Activated CD4-positive, alpha-beta T cell treated with anti-CD3 and anti-CD28 coated beads, Interleukin-2, amount 10 ng/mL, durations not matched to agents 24 days and 14 days (primary cell): ENCODE data around the gene ABHD17A. TPM values are rescaled to one million over a fixed set of nuclear protein-coding genes. Genes with fewer than 3 reads are reported as not detected.

Source experiments
- DNase-seq: peaks from one replicate; pipeline ENCODE4 v3.0.0; 2022
- H3K27ac Mint-ChIP-seq: one replicate; pipeline ENCODE4 v1.8.0; 2022; ENCODE audit warnings: mild to moderate bottlenecking, mixed read lengths
- H3K27me3 Mint-ChIP-seq: one replicate; pipeline ENCODE4 v1.8.0; 2022; ENCODE audit warnings: mixed read lengths
- H3K36me3 Mint-ChIP-seq: one replicate; pipeline ENCODE4 v1.8.0; 2022; ENCODE audit warnings: low read depth, mild to moderate bottlenecking, mixed read lengths
- H3K4me1 Mint-ChIP-seq: one replicate; pipeline ENCODE4 v1.8.0; 2021; ENCODE audit warnings: mixed read lengths
- H3K4me3 Mint-ChIP-seq: one replicate; pipeline ENCODE4 v1.8.0; 2022; ENCODE audit warnings: mild to moderate bottlenecking, moderate library complexity, mixed read lengths
- H3K9me3 Mint-ChIP-seq: one replicate; pipeline ENCODE4 v1.8.0; 2021; ENCODE audit warnings: mixed read lengths
- intact Hi-C: fragments of 100-400 bp; cut with micrococcal nuclease; formaldehyde crosslinking; loops from one replicate; pipeline ENCODE4 v1.15.1; 2023
- total RNA-seq: library from RNA; stranded (reverse); gene quantifications from 2 replicates; pipeline ENCODE4 v1.2.3, GENCODE V29; 2022

Gene ABHD17A
- total RNA-seq, 1 donor from 2014 or later: 107 TPM

DNA sequence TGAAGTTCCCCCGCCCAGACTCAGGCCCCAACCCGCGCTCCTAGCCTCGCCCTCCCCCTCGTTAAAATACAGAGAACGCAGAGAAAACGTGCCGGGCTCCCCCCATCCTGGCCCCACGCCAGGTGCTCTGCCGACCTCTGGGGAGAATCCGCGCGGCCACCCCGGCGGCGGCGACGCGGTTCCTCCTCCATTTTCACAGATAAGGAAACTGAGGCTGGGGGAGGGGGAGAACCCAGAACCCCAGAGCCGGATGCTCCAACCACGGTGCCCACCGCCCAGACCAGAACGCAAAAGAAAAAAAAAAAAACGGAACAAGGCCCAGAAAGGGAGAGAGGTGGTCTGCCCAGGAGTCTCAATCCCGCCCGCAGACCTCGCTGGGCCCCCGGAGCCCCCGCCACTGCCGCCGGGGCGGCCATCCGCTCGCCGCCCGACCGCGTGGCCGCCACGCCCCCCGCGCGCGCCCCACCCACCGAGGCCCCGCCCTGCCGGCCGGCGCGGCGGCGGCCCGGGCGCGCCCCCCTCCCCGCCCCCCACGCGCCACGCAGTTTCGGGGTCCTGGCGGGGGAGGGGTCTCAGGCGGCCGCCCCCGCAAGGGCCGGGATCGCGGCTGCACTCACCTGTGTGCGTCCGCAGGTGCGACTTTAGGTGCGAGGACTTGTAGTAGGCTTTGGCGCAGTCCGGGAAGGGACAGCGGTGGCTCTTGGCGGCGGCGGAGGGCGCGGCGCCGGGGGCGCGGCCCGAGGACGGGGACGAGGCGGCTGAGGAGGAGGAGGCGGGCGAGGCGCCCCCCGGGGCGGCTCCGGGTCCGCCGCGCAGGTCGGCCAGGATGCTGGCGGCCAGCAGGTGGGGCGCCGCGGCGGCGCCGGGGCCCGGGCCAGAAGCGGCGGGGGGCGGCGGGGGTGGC is 22.6 kb downstream of the ABHD17A start:
- Mint-ChIP-seq H3K9me3 (no peaks in the 10 kb centered on the region), H3K4me3 (peak overlapping the region; percentile 88), H3K27ac (peak overlapping the region; percentile 91), H3K4me1 (peaks cover 22% of the 10 kb centered on the region), H3K36me3 (peaks cover 3% of the 10 kb centered on the region), H3K27me3 (no peaks in the 10 kb centered on the region)
- intact Hi-C loops: loop anchor here (5.0 kb wide), 1 partner anchor 235 kb away; the partner anchor contains the start of genes IZUMO4 and MOB3A
- DNase-seq: peak; percentile 89

DNA sequence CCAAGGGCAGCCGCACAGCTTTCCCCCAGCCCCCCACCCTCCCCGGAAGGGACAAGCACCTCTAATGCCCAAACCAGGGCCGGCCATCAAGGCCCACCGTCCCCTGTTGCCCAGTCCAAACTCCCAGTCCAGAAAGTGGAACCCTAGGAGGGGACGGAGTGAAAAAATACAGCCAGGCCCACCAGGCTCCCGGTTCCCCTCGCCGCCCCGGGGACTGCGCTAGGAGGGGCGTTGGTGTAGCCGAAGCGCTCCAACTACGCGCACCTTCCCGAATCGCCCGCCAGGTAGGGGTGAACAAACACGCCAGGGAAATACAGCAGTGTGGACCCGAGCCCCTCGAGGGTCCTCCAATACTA is 23.2 kb downstream of the ABHD17A start:
- Mint-ChIP-seq H3K9me3 (no peaks in the 10 kb centered on the region), H3K4me1 (peaks cover 22% of the 10 kb centered on the region), H3K27me3 (no peaks in the 10 kb centered on the region), H3K27ac (peak overlapping the region; percentile 91), H3K36me3 (peaks cover 3% of the 10 kb centered on the region), H3K4me3 (peak overlapping the region; percentile 88)
- intact Hi-C loops: loop anchor here (5.0 kb wide), 1 partner anchor 235 kb away; the partner anchor contains the start of genes IZUMO4 and MOB3A
- peak; percentile 70 for DNase-seq

DNA sequence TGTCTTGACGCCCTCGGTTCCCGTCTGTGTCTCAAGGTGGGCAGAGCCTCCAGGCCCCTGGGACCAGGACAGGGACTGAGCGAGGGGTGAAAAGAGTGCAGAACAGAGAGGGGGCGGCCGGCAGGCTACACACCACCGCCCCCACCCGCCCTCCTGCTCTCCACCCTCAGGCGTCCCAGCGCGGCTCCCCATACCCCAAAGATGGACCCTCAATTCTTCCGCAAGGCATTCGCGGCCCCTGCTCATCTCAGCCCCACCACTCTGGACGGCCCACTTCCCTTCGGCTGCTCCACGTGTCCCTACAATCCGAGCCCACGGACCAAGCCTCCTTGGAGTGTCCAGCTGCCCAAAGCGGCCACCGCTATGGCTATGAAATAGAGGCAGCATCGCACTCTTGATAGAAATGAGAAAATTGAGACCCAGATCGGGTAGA is 23.7 kb downstream of the ABHD17A start:
- peaks cover 3% of the 10 kb centered on the region for H3K36me3 Mint-ChIP-seq
- no peaks in the 10 kb centered on the region for H3K27me3 Mint-ChIP-seq
- intact Hi-C loops: loop anchor here (5.0 kb wide), 1 partner anchor 236 kb away; the partner anchor contains the start of genes IZUMO4 and MOB3A
- no peak for DNase-seq
- H3K4me3 Mint-ChIP-seq: peak overlapping the region; percentile 88
- peaks cover 20% of the 10 kb centered on the region for H3K4me1 Mint-ChIP-seq
- H3K9me3 Mint-ChIP-seq: no peaks in the 10 kb centered on the region
- peak overlapping the region; percentile 91 for H3K27ac Mint-ChIP-seq

DNA sequence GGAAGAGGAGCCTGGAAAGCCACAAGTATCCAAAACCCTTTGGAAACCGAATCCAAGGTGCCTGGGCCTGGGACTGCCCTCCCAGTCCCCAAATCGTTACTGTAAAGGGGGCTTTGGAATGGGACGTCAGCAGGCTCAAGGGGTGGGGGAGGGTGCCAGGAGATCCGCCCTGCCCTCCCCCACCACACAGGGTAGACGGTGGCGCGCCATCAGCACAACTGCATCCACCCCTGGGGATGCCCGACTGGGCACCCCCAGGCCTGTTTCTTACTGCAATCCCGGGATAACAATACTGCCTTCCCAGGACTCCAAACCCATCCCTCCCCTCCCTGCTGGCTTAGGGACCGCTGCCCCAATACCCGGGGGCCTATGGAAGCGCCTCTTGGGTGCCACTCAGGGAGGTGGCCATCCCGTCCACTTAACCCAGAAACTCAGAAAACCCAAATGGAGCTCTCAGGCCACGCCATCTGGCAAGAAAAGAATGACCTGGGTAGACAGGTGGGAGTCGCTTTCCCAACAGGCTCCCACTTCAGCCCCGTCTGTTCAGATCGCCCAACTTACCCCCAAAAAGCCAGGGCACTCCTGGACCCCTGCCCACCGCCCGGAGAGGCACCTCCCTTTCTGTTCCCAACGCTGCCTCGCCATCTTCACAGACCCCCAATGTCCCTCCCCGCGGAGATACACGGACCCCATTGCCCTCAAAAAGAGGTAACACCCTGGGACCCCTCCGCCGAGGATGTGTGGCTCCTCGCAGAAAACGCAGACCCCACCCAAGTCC is 24.3 kb downstream of the ABHD17A start:
- H3K4me3 Mint-ChIP-seq: peak overlapping the region; percentile 88
- H3K9me3 Mint-ChIP-seq: no peaks in the 10 kb centered on the region
- no peak for DNase-seq
- no peaks in the 10 kb centered on the region for H3K27me3 Mint-ChIP-seq
- H3K27ac Mint-ChIP-seq: peak overlapping the region; percentile 34
- H3K36me3 Mint-ChIP-seq: peaks cover 3% of the 10 kb centered on the region
- peaks cover 24% of the 10 kb centered on the region for H3K4me1 Mint-ChIP-seq
- intact Hi-C loops: loop anchor here (5.0 kb wide), 1 partner anchor 236 kb away; the partner anchor contains the start of genes IZUMO4 and MOB3A

DNA sequence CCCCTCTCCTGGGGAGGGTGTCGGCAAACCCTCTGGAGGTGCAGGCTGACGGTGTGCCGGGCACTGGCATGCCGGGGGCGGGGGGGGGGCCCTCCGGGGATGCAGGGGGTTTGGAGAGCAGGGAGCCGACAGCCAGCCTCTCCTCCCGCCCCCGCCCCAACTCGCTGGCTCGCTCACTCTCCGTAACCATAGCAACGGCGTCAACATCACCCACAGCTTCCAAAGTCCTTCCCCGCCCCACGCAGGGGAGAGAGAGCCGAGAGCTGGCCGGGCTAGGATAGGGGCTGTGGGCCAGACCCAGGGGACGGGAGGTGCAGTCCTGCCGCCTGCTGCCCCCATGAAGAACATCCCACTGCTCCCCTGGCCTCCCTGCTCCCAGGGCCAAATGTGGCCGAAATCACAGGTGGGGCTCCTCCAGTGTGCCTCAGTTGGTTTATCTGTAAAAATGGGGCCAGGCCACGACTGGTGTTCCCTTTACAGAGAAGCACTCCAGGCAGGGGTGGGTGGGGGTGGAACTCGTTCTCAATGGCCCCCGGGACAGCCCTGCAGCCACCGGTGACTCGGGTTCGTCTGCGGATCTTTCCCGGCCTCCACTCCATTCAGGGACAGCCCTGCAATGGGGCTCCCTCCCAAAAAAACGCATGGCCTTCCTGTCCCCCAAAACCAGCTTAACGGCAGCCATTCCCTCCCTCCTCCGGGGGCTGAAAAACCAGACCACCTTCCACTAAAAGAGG is 25.1 kb downstream of the ABHD17A start:
- Mint-ChIP-seq H3K4me3 (peak overlapping the region; percentile 21), H3K4me1 (peaks cover 26% of the 10 kb centered on the region), H3K36me3 (peaks cover 3% of the 10 kb centered on the region), H3K27ac (no peak overlapping the region), H3K9me3 (no peaks in the 10 kb centered on the region), H3K27me3 (no peaks in the 10 kb centered on the region)
- DNase-seq: peak; percentile 85
- intact Hi-C loops: loop anchor here (5.0 kb wide), 1 partner anchor 237 kb away; the partner anchor contains the start of genes IZUMO4 and MOB3A

DNA sequence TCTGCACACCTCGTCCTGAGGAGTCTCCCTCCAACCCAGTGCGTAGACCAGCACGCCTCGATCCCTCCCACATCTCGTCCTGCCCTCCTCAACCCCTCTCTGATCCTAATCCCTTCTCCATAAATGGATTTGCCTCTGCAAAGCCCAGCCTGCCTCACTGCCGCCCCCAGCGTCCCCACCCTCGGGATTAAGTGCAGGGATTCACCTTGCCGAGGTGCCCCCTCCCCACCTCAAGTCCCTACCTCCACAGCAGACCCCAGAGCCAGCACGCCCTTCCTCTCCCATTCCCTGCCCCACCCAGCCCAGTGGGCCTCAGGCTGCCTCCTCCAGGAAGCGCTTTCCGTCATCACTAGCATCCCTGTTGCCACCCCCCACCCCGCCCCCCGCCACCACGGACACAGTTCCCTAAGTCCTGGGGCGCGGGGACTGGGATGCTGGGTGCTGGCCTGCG is 25.9 kb downstream of the ABHD17A start:
- Mint-ChIP-seq H3K4me1 (peaks cover 32% of the 10 kb centered on the region), H3K9me3 (no peaks in the 10 kb centered on the region), H3K27me3 (no peaks in the 10 kb centered on the region), H3K27ac (peak overlapping the region; percentile 29), H3K4me3 (peak overlapping the region; percentile 29), H3K36me3 (peaks cover 7% of the 10 kb centered on the region)
- intact Hi-C loops: no loop called here
- DNase-seq: no peak

DNA sequence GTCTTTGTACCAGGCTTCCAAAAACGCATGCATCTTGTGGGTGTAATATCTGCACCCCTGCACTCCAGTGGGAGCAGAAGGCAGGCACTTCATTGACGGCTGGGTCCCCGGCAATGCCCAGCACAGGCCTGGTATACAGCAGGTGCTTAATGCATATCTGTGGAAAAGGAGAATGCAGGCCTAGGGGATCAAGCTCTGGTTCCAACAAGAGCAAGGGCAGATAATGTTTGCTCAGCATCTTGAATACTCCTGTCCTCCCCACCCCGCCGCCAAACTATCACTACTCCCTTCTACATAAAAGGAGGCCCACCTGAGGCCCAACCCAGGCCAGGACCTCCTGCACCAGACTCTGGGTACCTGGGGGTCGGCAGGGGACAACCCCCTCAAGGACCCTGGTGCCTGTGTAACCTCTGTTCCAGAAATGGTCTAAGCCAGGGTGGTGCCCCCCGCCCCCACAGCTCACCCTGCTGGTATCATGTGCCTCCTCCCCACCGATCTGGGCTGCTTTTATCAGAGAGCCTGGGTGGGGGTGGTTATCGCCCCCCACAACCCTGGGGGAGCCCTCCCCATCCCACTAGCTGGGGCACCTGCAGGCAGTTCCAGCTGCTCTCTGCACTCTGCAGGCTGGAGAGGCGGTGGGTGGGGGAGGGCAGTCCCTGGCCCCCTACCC is 26.7 kb downstream of the ABHD17A start:
- H3K4me1 Mint-ChIP-seq: peaks cover 32% of the 10 kb centered on the region
- H3K27ac Mint-ChIP-seq: peak overlapping the region; percentile 51
- DNase-seq: no peak
- H3K4me3 Mint-ChIP-seq: peak overlapping the region; percentile 35
- no peaks in the 10 kb centered on the region for H3K27me3 Mint-ChIP-seq
- peaks cover 7% of the 10 kb centered on the region for H3K36me3 Mint-ChIP-seq
- H3K9me3 Mint-ChIP-seq: no peaks in the 10 kb centered on the region
- intact Hi-C loops: no loop called here

DNA sequence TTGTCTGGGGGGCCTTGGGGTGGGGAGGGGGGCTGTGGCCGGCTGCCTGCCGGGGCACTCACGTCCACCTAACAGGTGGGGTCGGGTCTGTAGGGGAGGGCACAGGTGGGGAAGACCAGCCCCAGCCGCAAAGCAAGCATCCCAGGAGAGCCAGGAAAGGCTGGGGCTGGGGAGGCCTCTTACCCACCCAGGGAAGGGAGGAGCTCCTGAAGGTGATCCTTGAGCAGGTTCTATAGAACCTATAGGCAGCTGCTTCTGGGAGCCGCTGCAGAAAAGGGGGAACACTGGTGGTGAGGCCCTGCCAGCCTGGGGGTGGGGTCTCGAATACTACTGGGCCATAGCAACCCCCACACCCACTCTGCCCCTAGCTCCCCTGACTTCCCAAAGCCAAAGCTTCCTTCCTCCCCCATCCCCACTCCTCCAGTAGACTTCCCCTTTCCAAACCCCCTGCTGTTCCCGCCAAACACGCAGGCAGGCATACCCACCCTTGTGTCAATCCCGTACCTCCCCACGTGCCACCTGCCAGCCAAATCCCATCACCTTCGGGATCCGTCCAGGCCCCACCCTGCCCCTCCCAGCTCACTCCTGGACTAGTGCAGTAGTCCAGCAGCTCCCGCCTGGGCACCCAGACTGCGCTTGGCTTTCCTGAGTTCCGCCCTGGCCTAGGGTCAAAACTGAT is 27.5 kb downstream of the ABHD17A start:
- DNase-seq: peak; percentile 63
- peak overlapping the region; percentile 34 for H3K27ac Mint-ChIP-seq
- intact Hi-C loops: no loop called here
- no peaks in the 10 kb centered on the region for H3K9me3 Mint-ChIP-seq
- peaks cover 10% of the 10 kb centered on the region for H3K36me3 Mint-ChIP-seq
- H3K27me3 Mint-ChIP-seq: no peaks in the 10 kb centered on the region
- H3K4me1 Mint-ChIP-seq: peaks cover 37% of the 10 kb centered on the region
- H3K4me3 Mint-ChIP-seq: peak overlapping the region; percentile 76

DNA sequence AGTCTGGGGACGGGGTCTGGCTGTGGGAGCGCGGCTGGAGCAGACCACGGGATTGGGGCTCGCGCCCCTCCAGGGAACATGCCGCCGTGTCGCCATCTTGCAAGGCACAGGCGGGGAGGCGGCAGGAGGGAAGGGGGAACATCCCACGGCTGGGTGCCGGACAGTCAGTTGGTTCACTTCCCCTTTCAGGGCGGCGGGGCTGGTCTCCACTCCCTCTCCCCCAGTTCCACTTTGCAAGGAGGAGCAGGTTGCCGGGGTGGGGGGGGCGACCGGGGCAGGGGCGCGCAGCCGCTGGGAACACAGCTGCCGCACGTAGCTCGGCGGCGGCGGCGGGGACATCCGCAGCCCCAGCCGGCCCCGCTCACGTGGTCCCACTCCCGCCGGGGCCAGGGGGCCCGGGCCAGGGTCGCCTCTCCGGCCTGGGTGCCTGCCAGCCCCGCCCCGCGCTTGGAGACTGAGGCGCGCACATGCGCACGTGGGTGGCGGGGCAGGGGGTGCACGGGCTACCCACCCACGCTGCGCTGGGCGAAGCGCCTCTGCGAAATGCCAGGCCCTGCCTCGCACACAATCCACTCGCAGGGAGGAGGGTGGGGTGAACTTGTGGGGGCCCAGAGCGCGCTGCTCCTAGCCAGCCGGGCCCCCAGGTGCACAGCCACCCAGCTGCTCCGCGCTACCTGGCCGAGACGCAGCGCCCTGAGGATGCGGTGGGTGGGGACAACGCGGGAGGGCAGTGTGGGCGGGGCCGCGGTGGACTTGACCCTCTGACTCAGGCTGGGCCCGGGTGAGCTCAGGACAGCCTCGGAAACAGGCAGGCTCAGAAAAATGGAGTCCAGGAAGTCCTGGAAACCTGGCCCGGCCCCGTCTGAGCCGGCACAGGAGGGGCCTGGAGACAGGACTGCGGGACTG is 28.3 kb downstream of the ABHD17A start:
- intact Hi-C loops: no loop called here
- peak overlapping the region; percentile 88 for H3K27ac Mint-ChIP-seq

DNA sequence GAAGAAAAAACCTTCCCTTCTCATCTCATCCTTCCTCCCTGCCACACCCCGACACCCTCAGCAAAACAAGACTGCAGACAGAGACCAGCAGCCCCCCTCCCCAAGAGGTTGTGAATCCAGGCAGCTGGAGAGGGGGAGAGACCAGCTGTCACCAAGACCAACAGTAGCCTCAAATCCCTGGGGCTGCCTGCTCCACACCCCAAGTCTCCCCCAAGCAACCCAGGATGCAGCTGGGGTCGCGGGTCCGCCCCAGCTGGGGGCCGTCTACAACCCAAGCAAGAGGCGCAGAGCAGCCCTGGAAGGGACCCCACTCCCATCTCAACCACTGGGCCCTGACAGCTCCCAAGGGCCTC is 29.0 kb downstream of the ABHD17A start:
- H3K27ac Mint-ChIP-seq: peak overlapping the region; percentile 88
- intact Hi-C loops: no loop called here
- peak overlapping the region; percentile 84 for H3K4me3 Mint-ChIP-seq

More for the DNA sequence above, 28.3 kb downstream of the ABHD17A start:
- Mint-ChIP-seq H3K9me3 (no peaks in the 10 kb centered on the region), H3K27me3 (no peaks in the 10 kb centered on the region), H3K4me3 (peak overlapping the region; percentile 84), H3K4me1 (peaks cover 40% of the 10 kb centered on the region), H3K36me3 (peaks cover 8% of the 10 kb centered on the region)
- peak; percentile 81 for DNase-seq

DNA sequence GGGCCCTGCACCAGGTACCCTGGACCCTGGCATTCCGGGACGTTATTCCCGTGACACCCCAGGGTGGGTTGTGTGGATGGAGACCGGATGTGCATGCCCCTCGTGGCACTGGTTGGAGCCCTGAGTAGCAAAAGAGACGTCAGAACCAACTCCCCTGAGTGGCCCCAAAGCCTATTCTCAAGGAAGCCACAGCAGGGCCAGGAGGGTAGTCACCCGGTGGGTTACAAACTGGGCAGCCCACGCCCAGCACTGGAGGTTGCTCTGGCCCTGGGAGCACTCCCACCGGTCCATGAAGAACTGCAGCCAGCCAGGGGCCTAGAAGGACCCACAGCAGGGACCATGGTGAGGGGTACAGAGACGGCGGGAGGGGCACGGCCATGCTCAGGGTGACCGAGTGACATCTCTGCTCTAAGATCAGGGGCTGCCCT is 29.5 kb downstream of the ABHD17A start:
- no peaks in the 10 kb centered on the region for H3K9me3 Mint-ChIP-seq
- peaks cover 35% of the 10 kb centered on the region for H3K4me1 Mint-ChIP-seq
- peak overlapping the region; percentile 88 for H3K27ac Mint-ChIP-seq
- intact Hi-C loops: loop anchor here (1.0 to 2.0 kb wide), 2 partner anchors 8 to 49 kb away; partner anchors contain the start of genes ADAT3 and SCAMP4
- peak overlapping the region; percentile 84 for H3K4me3 Mint-ChIP-seq
- peak; percentile 82 for DNase-seq
- H3K36me3 Mint-ChIP-seq: peaks cover 9% of the 10 kb centered on the region
- no peaks in the 10 kb centered on the region for H3K27me3 Mint-ChIP-seq

More for the DNA sequence above, 29.0 kb downstream of the ABHD17A start:
- H3K4me1 Mint-ChIP-seq: peaks cover 35% of the 10 kb centered on the region
- no peaks in the 10 kb centered on the region for H3K9me3 Mint-ChIP-seq
- no peaks in the 10 kb centered on the region for H3K27me3 Mint-ChIP-seq
- peaks cover 7% of the 10 kb centered on the region for H3K36me3 Mint-ChIP-seq
- DNase-seq: no peak
